HG03354 (cell line): ENCODE data around the gene KISS1R.
"Not testable (repeated sequence)": the region's sequence is repeated elsewhere in the genome, so short reads cannot be mapped to it uniquely, and the experiment has no call there.

Experiments
- ATAC-seq: cut with Tn5 transposase; IDR thresholded peaks from one replicate; pipeline ENCODE4 v1.9.1; 2021; ENCODE audit warnings: mild to moderate bottlenecking; ENCODE audit not compliant: unreplicated experiment, poor library complexity, severe bottlenecking

The KISS1R gene

DNA sequence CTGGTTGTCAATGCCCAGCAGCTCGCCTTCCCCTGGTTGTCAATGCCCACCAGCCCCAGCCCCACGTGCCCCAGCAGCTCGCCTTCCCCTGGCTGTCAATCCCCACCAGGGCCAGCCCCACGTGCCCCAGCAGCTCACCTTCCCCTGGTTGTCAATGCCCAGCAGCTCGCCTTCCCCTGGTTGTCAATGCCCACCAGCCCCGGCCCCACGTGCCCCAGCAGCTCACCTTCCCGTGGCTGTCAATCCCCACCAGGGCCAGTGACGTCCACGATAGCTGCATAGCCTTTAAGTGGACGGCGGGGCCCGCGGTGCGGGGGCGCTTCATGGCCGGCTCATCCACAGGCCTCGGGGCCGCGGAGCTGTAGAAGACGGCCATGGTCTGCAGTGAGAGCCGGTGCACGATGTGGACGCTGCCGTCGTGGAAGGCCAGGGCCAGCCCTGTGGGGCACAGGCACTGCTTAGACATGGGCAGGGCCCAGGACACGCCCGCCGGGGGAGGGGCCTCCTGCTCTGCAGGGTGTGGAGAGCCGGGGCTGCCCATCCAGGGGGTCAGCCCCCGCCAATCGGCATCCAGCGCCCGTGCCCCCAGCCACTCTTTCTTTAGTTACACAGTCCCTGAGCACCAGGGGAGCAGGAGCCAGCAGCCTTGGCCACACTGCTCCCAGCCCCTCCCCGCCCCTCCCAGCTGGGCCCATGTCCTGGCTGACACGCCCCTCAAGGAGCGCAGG, 37.3 kb upstream of the KISS1R start:
- no peak for ATAC-seq

DNA sequence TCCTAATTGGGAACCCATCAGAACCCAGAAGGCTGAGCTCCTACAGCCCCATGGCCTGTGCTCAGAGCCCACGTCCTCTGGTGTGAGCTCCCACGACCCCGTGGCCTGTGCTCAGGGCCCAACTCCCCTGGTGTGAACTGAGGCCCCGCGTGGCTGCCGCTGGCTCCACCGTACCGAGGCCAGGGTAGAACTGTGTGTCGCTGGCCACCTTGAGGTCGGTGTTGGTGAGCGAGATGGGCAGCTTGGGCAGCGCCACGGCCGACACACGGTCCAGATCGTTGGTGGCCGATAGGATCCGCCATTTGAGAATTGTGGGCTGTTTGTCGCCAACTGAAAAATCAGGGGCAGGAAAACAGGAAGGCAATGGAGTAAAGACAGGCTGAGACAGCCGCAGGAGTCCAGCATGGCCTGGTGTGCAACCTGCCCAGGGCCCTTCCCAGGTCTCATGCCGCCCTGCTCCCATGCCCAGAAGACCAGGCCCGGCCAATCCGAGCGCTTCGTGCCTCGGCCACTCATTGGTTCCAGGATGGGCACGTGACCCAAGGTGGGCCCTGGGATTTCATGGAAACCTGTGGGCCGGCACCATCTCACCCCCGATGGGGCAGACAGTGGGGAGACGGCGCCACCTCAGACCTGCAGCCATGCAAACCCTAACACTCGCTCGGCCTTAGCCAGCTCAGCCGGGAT, 35.6 kb upstream of the KISS1R start:
- no peak for ATAC-seq

DNA sequence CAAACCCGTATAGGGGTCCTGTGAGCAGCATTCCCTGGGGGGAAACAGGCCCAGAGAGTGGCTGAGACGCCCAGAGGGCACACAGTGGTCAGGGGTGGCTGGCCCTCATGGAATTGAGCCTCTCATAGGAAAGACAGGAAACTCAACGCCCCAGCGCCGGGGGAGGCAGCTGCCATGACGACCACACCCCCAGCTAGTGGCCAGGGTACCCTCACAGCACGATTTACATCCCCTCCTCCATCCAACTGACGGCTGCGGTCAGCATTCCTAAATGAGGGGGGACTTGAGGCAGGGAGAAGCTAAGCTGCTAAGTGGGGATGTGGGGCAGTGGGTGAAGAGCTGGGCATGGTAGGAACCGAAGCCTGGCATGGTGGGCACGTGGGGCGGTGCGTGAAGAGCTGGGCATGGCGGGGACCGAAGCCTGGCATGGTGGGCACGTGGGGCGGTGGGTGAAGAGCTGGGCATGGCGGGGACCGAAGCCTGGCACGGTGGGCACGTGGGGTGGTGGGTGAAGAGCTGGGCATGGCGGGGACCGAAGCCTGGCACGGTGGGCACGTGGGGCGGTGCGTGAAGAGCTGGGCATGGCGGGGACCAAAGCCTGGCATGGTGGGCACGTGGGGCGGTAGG, 34.1 kb upstream of the KISS1R start:
- no peak for ATAC-seq

DNA sequence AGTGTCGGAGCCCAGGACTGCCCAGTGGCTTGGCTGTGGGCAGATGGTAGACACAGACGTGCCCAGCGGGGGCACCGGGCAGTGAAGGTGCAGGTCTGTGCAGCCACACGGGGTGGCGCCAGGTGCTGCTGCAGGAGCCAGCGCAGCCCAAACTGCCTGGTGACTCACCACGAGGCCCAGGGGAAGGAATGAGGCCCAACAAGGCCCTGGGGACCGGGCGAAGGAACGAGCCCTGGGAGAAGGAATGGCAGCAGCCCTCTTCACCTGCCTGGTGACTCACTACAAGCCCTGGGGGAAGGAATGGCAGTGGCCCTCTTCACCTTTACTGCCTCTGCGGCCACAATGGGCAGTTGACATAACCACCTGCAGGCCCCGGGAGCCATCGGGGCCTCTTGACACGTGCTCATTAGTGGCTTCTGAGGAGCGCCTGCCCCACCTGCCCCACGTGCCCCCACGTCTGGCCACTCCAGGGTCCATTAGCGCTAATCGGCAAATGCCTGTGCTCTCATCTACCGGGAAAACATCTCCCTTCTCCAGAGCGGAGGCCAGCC, 33.4 kb upstream of the KISS1R start:
- ATAC-seq = no peak

DNA sequence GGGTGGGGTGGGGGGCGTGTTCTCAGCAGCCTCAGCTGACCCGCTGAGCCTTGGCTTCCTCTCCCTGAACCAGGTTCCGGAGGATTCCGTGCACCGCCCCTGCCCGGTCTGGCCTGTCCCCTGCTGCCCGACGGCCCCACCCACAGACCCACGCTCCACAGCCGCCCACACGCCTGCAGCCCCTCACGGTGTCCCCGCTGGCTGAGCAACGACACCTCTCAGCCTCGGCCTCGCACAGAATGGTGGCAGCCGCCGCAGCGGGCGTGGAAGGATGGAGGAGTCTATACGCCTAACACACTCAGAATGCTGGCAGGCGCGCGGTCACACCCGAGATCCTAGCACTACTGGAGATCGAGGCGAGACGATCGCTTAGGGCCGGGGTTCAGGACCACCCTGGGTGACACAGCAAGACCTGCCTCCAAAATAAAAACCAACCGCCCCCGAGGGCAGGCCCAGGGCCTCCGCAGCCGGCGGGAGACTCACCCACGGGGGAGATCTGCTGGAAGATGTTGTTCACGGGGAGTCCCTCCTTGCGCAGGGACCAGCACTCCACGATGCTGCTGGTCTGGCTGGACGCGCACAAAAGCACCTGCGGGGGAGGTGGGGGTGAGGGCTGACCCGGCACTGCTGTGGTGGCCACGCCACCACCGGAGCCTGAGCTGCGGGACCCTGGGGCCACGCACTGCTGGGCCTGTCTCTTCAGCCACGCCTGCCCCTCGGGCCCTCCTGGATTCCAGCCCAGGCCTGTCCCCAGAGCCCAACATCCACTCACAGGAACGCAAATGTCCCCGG, 32.5 kb upstream of the KISS1R start:
- no peak for ATAC-seq

DNA sequence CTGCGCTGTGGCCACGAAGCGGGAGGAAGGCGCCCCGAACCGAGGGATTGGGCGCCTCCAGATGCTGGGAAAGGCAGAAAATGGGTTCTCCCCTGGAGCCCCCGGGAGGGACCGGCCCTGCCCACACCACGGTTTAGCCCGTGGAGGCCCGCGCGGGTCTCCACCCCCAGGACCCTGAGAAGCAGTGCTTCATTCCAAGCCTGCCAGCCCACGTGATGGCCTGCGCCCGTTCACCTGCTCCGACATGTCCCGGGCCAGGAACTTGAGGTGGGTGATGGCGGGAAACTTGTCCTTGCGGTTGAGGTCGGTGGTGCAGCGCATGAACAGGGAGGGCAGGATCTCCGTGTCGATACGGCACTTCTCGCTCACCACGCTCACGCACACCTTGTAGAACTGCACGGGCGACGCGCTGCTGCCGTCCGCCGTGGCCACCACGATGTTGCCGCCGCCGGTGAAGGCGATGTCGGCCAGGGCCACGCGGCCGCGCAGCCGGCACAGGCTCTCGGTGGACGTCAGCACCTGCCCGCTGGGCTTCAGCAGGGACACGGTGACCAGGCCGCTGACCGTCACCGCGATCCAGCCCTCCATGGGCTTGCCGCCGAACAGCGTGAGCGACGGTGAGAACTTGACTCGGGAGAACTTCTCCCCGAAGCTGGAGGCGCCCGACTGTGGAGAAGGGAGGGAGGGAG, 31.5 kb upstream of the KISS1R start:
- ATAC-seq = no peak

DNA sequence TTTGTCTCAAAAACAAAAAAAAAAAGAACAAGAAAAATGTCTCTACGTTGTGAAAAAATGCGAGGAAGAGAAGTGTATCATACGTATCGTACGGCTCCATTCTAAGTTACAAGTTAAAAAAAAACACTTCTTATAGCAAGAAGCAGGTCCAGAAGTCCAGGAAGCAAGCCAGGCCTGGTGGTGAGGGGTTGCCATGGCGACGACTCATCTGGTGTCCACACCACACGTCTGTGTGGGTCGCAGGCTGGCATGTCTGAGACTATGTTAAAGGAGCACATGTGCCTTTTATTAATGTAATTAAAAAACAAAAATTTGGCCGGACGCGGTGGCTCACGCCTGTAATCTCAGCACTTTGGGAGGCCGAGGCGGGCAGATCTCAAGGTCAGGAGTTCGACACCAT, 30.1 kb upstream of the KISS1R start:
- ATAC-seq = no peak

DNA sequence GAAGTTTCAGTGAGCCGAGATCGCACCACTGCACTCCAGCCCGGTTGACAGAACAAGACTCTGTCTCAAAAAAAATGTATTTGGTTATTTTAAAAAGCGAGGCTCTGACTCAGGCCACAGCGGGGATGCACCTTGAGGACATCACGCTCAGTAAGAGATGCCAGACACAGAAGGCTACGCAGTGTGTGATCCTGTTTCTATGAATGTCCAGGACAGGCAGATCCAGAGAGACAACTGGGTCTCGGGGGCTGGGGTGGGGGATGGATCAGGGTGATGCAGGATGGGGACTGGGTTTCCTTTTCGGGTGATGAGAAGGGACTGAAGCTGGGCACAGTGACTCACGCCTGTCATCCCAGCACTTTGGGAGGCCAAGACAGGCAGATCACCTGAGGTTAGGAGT, 29.5 kb upstream of the KISS1R start:
- ATAC-seq = no peak

DNA sequence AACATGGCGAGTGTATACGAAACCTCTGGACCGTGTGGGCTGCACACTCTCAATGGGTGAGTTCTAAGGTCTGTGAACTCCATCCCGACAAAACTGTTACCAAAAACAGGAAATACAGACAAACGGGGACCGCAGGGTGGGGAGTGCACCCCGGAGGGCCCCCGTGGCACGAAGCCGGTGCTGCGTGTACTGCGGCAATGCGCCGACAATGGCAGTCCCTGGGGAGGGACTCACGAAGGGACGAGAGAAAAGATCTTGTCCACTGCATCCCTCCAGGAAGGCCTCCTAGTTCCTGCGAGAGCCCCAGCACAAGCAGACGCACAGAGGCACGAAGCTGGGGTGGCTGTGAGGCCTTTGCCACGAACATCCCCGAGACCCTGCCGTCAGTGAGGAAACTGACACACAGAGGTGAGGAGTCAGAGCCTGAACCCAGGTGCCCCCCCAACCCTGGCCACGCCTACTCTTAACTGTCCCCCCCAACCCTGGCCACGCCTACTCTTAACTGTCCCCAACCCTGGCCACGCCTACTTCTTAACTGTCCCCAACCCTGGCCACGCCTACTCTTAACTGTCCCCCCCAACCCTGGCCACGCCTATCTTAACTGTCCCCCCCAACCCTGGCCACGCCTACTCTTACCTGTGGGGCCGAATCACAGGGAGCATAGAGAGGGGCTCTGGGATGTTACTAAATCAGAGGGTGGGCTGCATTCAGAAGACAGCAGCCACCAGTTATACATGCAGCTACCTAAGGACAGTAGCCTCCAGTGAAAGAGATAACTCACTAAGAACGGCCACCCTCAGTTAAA, 28.4 kb upstream of the KISS1R start:
- ATAC-seq = no peak

DNA sequence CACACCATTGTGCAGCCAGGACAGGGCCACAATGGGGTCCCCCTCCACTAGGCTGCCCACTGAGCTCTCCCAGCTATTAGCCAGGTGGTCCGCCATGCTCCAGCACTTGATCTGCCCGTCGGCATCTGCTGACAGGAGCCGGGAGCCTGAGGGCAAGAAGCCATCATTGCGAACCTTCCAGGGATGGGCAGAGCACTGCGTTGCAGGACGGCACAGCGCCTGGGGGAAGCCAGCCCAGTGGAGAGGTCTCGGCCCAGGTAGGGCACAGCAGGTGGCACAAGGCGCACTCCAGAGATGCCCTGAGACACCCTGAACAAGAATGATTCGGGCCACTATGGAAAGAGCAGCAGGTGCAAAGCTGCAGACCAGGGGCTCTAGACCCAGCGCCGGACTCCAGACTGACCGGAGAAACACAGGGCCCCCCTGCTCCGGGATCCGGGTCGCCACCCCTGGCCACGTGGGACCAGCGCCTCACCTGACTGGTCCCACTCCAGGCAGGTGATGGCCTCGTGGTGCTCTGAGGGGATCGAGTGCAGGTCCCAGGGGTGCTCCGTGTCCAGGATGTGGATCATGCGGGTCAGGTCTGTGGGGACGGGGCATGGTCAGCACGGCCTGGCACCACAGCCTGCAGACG, 27.4 kb upstream of the KISS1R start:
- ATAC-seq = no peak

DNA sequence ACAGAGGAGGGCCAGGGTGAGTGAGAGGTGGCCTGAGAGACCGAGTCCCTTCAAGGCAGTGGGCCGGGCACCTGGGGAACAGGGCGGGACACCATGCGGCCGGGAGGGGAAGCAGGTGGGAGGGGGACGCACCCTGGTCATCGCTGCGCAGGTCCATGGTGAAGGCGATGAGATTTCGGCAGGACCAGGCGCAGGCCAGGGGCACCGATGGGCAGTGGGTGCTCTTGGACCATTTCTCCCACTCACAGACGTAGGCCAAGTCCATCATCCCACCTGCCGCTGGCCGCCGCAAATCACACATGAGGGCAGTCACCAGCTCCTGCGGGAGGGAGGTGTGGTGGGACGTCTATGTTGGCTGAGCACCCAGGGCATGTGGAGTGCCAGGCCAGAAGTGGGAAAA, 26.3 kb upstream of the KISS1R start:
- ATAC-seq = no peak

DNA sequence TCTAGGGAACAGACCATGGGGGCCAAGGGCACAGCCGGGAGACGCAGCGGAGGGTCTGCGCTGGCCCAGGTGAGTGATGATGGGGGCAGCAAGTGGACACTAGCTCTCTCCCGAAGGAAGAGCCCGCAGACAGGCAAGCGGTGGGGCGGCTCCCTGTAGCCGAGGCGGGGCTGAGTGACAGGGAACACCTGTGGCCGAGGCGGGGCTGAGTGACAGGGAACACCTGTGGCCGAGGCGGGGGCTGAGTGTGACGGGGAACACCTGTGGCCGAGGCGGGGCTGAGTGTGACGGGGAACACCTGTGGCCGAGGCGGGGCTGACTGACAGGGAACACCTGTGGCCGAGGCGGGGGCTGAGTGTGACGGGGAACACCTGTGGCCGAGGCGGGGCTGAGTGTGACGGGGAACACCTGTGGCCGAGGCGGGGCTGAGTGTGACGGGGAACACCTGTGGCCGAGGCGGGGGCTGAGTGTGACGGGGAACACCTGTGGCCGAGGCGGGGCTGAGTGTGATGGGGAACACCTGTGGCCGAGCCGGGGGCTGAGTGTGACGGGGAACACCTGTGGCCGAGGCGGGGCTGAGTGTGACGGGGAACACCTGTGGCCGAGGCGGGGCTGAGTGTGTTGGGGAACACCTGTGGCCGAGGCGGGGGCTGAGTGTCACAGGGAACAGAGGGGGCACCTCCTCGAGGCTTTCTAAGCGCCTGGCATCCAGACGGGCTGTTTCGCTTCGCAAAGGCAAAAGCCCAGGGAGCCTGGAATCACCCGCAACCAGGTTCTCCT, 25.5 kb upstream of the KISS1R start:
- not testable (repeated sequence) for ATAC-seq

DNA sequence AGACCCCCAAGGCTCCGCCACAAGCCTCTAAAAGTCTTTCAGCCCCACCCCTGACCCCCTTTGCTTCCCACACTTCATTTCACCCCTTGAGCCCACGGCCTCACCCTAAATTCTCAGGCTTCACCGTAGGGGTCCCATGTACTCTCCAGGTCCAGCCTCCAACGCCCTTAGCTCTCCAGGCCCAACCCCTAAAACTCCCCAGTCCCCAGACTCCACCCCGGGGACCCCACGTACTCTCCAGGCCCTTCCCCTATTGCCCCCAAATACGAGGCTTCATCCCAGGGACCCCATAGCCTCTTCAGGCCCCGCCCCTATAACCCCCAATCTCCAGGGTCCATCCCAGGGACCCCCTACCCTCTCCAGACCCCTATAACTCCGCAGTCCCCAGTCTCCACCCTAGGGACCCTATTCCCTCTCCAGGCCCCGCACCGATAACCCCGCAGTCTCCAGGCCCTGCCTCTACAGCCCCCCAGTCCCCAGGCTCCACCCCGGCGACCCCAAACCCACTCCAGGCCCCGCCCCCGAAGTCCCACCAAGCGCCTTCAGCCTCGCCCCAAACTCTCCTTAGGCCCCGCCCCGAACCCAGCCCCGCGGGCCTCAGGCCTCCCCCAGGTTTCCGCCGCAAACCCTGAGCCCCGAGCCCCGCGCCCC, 24.8 kb upstream of the KISS1R start:
- ATAC-seq = no peak

DNA sequence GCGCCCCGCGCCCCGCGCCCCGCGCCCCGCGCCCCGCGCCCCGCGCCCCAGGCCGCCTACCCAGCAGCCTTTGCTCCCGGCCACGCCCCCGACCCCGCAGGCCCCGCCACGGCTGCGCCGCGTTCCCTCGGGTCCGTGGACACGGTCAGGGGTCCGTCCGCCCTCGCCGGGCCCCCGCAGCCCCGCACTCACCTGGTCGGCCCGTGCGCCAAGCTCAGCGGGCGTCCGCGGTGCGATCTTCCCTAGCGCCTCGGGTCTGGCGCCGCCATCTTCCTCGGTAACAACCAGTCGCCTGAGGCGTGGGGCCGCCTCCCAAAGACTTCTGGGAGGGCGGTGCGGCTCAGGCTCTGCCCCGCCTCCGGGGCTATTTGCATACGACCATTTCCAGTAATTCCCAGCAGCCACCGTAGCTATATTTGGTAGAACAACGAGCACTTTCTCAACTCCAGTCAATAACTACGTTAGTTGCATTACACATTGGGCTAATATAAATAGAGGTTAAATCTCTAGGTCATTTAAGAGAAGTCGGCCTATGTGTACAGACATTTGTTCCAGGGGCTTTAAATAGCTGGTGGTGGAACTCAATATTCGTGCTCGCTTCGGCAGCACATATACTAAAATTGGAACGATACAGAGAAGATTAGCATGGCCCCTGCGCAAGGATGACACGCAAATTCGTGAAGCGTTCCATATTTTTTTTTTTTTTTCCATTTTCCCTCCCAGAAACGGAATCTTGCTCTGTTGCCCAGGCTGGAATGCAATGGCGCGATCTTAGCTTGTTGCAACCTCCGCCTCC, 24.0 kb upstream of the KISS1R start, which contains the start of the genes MED16 and RNU6-9:
Gene MED16 (minus strand): TSS at position 294 of the 796 bp plus-strand sequence. CDS start 2,056 bp downstream, outside the sequence.
Gene RNU6-9 (plus strand): TSS at position 591 of the 796 bp plus-strand sequence.
- ATAC-seq = peak; percentile 86

DNA sequence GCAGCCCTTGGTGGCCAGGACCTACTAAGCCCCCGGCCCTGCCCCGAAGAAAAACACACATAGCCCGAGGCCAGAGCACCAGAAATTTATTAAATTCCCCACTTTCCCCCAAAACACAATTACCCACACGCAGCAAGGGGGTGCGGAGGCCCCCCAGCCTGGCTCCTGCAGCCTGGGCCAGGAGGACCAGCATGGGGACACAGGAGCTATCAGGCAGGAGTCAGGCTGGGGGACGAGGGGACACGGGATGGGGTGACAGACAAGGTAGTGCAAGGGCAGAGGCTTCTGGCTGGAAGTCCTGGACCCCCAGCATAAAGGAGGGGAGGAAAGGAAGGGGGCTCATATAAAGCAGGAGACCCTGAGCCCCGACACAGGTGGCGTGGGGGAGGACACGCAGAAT, 20.7 kb upstream of the KISS1R start:
- ATAC-seq = no peak

DNA sequence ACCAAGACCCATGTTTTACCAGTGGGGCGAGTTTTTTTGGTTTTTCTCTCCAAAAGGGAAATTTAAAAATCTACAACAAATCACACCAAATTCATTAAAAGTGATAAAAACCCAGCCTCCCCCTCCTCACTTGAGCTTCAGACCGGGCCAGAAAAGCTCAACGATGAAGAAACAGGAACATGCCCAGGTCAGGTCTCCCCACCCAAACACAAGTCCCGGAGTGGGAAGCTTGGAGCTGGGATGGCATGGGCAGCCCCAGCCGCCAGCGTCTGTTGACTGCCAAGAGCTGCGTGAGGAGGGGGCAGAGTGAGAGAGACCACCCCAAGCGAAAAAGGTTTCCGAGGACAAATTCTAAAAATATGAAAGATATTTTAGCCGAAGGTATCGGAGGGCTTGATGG, 20.1 kb upstream of the KISS1R start:
- ATAC-seq = no peak
